C4-2B (cell line): ENCODE measurements around the gene CAMK1D.

Experiments used
- H3K27ac ChIP-seq: fragments of 450-650 bp; 2 replicates; pipeline ENCODE4 v1.5.1; 2017
- ZFX ChIP-seq: fragments of 450-650 bp; IDR thresholded peaks from 2 replicates; pipeline ENCODE4 v1.6.1; 2017
- TF ChIP-seq, protein P1 (sequence below): fragments of 450-650 bp; conservative IDR thresholded peaks from 2 replicates; pipeline ENCODE4 v1.5.1; 2017; ENCODE audit warnings: mild to moderate bottlenecking

Gene CAMK1D

DNA sequence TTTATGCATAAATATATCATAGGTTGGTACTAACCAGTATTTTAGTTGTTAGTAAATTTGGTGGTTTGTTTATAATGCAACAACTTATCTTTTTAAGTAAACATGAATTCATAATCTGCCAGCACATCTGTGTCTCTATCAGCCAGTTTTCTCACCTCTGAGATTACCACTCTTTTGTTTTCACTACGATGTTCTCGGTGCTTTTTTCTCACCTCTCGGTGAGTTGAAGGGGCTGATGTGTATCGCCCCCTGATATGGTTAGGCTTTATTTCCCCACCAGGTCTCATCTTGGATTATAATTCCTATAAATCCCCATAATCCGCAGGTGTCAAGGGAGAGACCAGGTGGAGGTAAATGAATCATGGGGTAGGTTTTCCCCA lies 114.1 kb downstream of the CAMK1D start:
- H3K27ac ChIP-seq: no peak overlapping the region

DNA sequence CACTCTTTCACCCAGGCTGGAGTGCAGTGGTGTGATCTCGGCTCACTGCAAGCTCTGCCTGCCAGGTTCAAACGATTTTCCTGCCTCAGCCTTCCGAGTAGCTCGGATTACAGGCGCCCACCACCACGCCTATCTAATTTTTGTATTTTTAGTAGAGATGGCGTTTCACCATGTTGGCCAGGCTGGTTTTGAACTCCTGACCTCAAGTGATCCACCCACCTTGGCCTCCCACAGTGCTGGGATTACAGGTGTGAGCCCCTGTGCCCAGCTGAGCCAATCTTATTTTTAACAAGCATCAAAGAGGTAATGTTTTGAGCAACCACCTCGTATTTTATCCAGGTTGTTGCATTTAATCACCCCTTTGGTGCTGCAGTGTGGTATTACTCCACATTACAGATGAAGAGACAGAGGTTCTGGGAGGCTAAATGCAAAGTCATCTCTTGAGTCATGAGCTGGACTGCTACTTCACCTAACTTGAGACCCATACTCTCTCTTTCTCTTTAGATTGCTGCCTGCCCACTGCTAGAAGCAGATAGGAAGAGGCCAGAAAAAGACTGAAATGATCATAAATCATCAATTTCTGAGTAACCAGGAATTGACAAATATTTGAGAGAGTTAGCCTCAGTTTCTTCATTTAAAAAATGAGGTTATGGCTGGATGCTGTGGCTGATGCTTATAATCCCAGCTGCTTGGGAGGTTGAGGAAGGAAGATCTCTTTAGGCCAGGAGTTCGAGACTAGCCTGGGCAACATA lies 116.2 kb downstream of the CAMK1D start:
- TF ChIP-seq, protein P1, sequence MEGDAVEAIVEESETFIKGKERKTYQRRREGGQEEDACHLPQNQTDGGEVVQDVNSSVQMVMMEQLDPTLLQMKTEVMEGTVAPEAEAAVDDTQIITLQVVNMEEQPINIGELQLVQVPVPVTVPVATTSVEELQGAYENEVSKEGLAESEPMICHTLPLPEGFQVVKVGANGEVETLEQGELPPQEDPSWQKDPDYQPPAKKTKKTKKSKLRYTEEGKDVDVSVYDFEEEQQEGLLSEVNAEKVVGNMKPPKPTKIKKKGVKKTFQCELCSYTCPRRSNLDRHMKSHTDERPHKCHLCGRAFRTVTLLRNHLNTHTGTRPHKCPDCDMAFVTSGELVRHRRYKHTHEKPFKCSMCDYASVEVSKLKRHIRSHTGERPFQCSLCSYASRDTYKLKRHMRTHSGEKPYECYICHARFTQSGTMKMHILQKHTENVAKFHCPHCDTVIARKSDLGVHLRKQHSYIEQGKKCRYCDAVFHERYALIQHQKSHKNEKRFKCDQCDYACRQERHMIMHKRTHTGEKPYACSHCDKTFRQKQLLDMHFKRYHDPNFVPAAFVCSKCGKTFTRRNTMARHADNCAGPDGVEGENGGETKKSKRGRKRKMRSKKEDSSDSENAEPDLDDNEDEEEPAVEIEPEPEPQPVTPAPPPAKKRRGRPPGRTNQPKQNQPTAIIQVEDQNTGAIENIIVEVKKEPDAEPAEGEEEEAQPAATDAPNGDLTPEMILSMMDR: no peak
- TF ChIP-seq ZFX: no peak
- H3K27ac ChIP-seq: no peak overlapping the region

More for the DNA sequence above, 114.1 kb downstream of the CAMK1D start:
- TF ChIP-seq, protein P1: no peak
- no peak for TF ChIP-seq ZFX

DNA sequence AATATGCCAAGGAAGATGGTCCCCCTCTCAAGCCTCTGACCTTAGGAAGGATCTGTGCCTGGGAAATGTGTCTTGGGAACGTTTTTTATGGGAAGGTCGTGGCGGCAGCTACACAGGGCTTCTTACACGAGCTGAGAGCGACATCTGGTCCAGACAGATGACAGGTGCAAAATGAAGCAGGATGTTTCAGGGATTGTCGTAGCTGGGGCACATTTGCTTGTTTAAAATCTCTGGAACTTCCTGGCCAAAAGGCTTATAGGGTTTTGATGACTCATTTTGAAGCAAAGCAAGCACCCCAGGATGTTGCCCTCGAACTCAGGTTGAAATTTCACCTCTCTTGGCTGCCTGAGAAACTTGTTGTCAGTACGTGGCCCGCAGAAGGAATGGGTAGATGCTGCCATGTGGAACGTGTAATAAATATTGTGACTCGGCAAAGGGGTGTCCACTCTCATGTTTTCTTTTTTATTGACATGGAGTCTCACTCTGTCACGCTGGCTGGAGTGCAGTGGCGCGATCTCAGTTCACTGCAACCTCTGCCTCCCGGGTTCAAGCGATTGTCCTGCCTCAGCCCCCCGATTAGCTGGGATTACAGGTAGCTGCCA lies 117.5 kb downstream of the CAMK1D start:
- H3K27ac ChIP-seq: no peak overlapping the region

DNA sequence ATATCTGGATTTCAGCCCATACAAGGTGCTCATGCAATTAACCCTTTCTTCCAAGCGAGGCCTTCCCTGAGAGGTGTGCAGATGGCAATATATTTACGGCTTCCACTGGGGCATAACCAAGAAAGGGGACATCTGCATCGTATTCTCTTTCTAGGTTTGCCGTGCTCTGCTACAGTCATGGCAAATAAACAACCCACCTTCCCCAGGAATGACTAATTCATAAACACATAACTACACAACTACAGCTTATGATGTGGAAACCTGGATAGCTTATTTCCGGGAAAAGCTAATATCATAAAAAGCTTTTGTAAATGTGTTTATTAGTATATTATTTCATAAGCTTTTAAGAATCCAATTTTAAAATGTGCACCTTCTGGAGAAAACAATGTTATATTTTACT lies 120.0 kb downstream of the CAMK1D start:
- TF ChIP-seq, protein P1: no peak
- TF ChIP-seq ZFX: no peak
- no peak overlapping the region for H3K27ac ChIP-seq

More for the DNA sequence above, 117.5 kb downstream of the CAMK1D start:
- TF ChIP-seq, protein P1: no peak
- no peak for TF ChIP-seq ZFX

DNA sequence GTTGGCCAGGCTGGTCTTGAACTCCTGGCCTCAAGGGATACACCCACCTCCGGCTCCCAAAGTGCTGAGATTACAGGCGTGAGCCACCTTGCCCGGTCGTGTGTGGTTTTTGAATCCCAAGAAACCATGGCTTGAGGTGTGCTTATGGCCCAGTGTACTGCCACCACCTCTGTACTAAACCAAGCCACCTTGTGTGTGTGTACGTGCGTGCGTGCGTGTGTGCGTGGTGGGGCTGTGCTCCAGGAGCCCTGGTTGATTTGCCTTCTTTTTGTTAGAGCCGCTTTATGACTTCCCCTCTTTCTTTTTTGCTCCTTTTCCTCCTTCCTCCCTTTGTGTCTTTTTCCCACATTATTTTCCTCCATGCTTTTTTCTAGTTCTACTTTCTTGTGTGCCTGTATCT lies 121.4 kb downstream of the CAMK1D start:
- TF ChIP-seq ZFX: no peak
- TF ChIP-seq, protein P1: no peak
- no peak overlapping the region for H3K27ac ChIP-seq

DNA sequence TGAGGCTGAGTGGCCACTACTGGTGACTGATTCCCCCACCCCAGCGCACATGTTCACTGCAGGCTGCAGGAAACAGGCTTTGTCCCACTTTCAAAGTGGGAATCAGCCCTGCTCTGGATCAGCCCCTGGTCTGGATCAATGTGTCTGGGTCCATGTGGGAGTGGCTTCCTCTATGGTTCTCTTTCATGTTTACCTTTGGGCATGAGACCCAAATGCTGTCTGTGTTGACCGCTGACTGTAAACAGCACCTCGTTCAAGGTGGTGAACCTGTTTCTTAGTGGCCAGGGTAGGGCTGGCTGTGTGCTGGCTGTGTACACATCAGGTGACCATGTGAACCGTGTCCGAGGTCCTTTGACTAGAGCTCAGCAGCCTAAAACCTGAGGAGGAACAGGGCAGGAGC lies 121.8 kb downstream of the CAMK1D start:
- no peak overlapping the region for H3K27ac ChIP-seq
- TF ChIP-seq, protein P1: no peak
- no peak for TF ChIP-seq ZFX

DNA sequence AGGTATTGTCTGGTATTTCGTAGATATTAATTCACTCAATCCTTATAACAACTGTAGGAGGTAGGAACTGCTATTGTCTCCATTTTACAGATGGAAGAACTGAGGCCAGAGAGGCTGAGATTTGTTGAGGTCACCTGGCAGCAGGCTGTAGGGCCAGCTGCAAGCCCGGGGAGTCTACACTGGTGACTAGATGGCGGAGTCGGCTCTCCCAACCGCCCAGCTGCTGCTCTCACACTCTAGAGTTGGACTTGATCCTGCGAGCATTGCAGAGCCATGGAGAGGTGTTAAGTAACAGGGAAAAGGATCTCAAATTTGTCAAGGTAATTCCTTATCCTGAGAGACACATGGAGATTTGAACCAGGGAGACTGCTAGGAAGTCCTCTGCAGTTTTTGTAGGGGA lies 124.1 kb downstream of the CAMK1D start:
- TF ChIP-seq, protein P1: no peak
- no peak for TF ChIP-seq ZFX
- H3K27ac ChIP-seq: no peak overlapping the region
